Measurements from ENCODE around the gene COP1.

- TF ChIP-seq EP300 (IDR thresholded peaks at IDR 0.05): no peak
- no peak for TF ChIP-seq CTCF (IDR thresholded peaks at IDR 0.05)
These were observed 5.5 kb downstream of the COP1 start for GRCh38 chr1:176201568-176201967.
